Measurements from ENCODE around the gene STARD7.

GRCh38 chr2:96239091-96239490 is 30.5 kb upstream of the STARD7 start:
- TF ChIP-seq EZH2 (IDR thresholded peaks at IDR 0.05; ENCODE audit: insufficient read depth, low read length) = no peak
- no peak for TF ChIP-seq CTCF (IDR thresholded peaks at IDR 0.05; ENCODE audit: insufficient read depth, low read depth, low read length)

All from astrocyte (in vitro differentiated cells and primary cell).